Right hindlimb (tissue), 1 donor: Measurements from ENCODE around the gene RPN1.

Experiments used
- DNase-seq: peaks from one replicate; pipeline ENCODE4 v3.0.0-alpha.2; 2018

The RPN1 gene

GRCh38 chr3:128648940-128649663, 1.5 kb downstream of the RPN1 start:
- DNase-seq, result no peak

DNA sequence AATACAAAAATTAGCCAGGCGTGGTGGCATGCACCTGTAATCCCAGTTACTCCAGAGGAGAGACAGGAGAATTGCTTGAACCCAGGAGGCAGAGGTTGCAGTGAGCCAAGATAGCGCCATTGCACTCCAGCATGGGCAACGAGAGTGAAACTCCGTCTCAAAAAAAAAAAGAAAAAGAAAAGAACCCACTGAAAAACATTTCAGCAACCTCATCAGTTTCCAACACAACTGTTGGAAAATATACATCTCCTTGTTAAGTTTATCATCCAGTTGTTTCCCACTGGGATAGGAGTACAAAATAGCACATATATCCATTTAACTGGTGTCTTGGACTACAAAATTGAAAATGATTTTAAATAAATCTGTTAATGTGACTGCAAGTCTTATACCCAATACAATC, 2.2 kb downstream of the RPN1 start:
- no peak for DNase-seq

DNA sequence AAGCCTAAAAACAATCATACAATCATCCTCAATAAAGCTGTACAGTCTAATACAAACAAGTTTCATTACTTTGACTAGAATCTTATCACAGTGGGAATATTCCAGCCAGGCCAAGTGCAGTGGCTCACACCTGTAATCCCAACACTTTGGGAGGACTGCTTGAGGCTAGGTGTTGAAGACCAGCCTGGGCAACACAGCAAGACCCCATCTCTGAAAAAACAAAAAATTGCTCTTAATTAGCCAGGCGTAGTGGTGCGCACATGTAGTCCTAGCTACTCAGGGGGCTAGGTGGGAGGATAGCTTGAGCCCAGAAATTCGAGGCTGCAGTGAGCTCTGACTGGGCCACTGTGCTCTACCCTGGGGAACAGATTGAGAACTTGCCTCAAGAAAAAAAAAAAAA, 3.3 kb downstream of the RPN1 start:
- no peak for DNase-seq

- DNase-seq, result no peak
These were observed 16.5 kb downstream of the RPN1 start for GRCh38 chr3:128634075-128634611.

GRCh38 chr3:128632301-128632700, 18.3 kb downstream of the RPN1 start:
- DNase-seq, result no peak

DNA sequence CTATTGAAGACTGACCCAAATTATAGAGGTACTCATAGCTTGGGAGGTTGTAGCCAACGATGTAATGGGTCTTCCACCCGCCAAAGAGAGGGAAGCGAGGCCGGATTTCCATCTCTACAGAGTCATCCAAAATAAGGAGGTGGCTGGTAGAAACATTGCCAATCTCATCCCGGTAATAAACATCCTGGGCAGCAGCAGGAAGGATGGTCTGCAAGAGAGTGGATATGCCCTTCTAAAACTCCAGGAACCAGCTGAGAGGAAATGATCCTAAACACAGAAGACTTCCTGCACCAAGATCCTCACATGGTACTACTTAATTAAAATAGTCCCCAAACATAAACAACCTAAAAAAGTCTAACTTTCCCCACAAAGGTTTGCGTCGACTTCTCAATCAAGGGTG, 20.7 kb downstream of the RPN1 start:
- DNase-seq, result no peak

DNA sequence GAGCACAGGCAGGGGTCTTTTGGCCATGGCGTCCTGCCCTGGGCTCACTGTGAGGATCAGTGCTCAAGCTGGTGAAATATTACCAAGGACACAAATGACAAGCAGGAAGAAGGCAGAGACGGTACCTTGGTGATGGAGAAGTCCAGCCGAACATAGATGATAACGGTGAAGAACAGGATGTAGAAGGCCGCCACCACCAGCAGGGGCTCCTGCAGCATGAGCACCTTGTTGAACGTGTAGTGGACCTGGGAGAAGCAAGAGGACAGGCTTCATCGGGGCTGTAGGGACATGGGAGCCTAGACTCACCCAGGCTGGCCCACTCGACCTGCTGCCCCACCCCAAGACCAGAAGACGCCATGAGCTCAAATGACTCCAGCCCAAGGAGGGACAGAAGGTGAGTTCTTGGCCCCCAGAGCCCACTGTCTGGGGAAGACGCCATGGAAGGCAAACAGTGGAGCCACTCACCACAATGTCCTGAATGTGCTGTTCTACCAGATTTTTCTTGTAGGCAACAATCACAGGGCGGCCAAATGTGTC, 25.1 kb downstream of the RPN1 start:
- no peak for DNase-seq

- DNase-seq, result no peak
These were observed 26.0 kb downstream of the RPN1 start for GRCh38 chr3:128624526-128625138.

DNA sequence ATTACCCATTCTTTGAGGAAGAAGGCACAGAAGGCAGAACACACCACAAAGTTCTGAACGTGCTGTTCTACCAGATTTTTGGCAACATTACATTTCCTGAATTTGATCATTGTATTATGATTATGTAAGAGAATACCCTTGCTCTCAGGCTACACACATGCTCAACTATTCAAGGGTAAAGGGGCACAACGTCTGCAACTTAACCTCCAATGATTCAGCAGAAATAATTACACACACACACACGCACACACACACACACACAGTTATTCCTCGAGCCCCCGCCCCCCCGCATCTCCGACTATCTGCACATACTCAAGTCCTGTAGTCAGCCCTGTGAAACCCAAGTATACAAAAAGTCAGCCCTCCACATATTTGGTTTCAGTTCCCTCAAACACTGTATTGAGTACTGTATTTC, 26.8 kb downstream of the RPN1 start:
- no peak for DNase-seq

GRCh38 chr3:128621931-128622330, 28.7 kb downstream of the RPN1 start:
- no peak for DNase-seq

DNA sequence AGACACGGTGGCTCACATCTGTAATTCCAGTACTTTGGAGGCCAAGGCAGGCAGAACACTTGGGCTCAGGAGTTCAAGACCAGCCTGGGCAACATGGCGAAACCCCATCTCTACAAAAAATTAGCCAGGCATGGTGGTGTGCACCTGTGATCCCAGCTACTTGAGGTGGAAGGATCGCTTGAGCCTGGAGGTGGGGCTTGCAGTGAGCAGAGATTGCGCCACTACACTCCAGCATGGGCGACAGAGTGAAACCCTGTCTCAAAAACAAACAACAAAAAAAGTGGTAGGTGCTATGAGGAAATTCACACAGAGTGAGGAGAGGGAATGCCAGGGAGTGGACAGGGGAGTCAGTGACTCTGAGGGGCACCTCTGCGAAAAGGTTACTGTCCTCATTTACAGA, 29.4 kb downstream of the RPN1 start:
- no peak for DNase-seq

GRCh38 chr3:128620268-128620691, 30.3 kb downstream of the RPN1 start:
- DNase-seq, result no peak

GRCh38 chr3:128619146-128619890, 31.3 kb downstream of the RPN1 start:
- DNase-seq, result no peak

DNA sequence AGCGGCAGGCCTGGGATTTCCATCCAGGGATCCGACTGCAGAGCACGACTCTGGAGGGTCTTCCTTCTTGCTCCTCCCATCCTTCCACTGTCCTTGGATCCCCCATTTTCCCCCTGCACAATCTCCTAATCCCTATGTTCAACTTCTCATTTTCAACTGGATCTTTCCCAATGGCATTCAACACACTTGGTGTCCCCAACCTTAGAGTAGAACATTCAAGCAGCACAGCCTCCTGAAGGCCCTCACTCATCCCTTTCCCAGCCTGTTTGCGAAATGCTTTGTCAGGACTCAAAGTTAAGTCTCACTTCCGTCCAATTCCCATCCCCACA, 32.3 kb downstream of the RPN1 start:
- DNase-seq, result no peak

- peak; percentile 98 for DNase-seq
These were observed 32.8 kb downstream of the RPN1 start for GRCh38 chr3:128617557-128618397.

GRCh38 chr3:128617270-128617556, 33.4 kb downstream of the RPN1 start:
- no peak for DNase-seq

GRCh38 chr3:128616516-128617269, 33.9 kb downstream of the RPN1 start:
- DNase-seq, result no peak

DNA sequence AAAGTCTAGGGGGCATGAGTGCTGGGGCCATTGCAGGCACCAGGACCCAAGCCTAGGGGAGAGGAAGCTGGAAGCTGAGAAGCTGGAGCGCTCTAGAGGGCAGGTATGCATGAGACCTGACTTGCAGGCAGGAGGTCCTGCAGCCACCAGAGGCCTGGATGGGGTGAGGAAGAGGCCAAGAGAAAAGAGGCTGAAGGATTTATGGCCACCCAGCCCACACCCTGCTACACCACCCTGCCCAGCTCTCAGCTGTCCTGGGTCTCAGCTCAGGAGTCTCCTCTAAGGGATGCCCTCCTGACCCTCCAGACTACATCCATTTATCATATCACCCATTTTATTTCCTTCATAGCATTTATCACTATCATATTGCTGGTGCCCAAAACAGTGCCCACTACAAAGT, 36.5 kb downstream of the RPN1 start:
- DNase-seq, result no peak

DNA sequence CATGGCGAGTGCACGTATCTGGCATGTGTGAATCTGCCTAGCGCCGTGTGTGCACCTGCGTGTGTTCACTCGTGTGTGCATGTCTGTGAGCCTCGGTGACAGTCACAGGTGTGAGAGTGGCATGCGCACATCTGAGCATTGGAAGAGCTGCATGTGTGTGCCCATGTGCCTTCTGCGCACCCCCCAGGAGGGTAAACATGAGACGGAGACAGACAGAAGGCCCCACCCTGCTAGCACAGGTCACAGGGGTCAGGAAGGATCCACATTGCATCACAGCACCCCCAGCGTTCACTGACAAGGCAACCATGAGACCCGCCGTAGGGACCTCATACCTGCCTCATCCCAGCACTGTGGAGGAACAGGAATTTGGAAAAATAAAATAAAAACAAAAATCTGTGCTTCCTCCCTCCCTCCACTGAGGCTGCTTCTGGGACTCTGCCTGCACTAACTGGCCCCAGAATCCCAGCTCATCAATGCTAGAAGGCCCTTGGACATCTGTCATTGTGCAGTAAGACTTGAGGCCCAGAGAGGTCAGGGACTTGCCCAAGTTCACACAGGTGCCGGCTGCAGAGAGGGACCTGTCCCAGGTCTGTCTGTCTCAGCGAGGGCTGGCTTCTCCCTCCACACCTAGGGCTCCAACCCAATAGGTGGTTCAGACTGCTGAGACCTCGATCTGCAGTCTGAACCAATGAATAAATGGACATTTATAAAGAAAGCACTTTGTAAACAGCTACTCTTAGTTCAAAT, 37.4 kb downstream of the RPN1 start:
- DNase-seq, result no peak

GRCh38 chr3:128610451-128611070, 40.1 kb downstream of the RPN1 start:
- no peak for DNase-seq

DNA sequence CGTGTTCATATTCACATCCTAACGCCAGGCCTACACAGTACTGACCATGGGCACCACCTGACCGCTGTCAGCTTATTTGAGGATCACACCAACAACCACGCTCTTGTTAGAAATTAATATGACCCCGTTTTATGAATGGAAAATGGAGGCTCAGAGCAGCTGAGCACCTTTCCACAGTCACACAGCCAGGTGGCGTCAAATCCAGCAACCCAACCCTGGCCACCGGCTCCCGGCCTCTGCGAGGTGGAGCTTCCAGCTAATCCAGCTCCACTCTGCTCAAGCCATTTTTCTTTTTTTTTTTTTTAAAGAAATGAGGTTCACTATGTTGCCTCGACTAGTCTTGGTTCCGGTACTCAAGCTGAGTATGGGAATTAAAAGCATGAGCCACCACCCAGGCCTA, 41.3 kb downstream of the RPN1 start:
- DNase-seq, result no peak
